ENCODE data around the gene KIF16B.
"Not testable (repeated sequence)": the region's sequence is repeated elsewhere in the genome, so short reads cannot be mapped to it uniquely, and the experiment has no call there.

Gene KIF16B

GRCh38 chr20:16240355-16240754, 332.9 kb downstream of the KIF16B start:
- DNase-seq, result no peak

GRCh38 chr20:16236589-16237241, 336.5 kb downstream of the KIF16B start:
- DNase-seq, result no peak

- DNase-seq, result no peak
Measured at GRCh38 chr20:16230402-16230801, 342.8 kb downstream of the KIF16B start.

- no peak for DNase-seq
Measured at GRCh38 chr20:16229813-16230212, 343.4 kb downstream of the KIF16B start.

GRCh38 chr20:16228722-16229121, 344.5 kb downstream of the KIF16B start:
- no peak for DNase-seq

- DNase-seq, result not testable (repeated sequence)
Measured at GRCh38 chr20:16226961-16227360, 346.3 kb downstream of the KIF16B start.

- DNase-seq, result no peak
Measured at GRCh38 chr20:16224836-16225235, 348.4 kb downstream of the KIF16B start.

- DNase-seq, result no peak
Measured at GRCh38 chr20:16222859-16223411, 350.3 kb downstream of the KIF16B start.
